GM21360 (cell line): ENCODE results near the gene PAXX.
"Not testable (repeated sequence)": the region's sequence is repeated elsewhere in the genome, so short reads cannot be mapped to it uniquely, and the experiment has no call there.

ENCODE experiments used
- ATAC-seq: cut with Tn5 transposase; IDR thresholded peaks from one replicate; pipeline ENCODE4 v1.9.1; 2021; ENCODE audit warnings: mild to moderate bottlenecking, moderate library complexity; ENCODE audit not compliant: unreplicated experiment

PAXX gene

DNA sequence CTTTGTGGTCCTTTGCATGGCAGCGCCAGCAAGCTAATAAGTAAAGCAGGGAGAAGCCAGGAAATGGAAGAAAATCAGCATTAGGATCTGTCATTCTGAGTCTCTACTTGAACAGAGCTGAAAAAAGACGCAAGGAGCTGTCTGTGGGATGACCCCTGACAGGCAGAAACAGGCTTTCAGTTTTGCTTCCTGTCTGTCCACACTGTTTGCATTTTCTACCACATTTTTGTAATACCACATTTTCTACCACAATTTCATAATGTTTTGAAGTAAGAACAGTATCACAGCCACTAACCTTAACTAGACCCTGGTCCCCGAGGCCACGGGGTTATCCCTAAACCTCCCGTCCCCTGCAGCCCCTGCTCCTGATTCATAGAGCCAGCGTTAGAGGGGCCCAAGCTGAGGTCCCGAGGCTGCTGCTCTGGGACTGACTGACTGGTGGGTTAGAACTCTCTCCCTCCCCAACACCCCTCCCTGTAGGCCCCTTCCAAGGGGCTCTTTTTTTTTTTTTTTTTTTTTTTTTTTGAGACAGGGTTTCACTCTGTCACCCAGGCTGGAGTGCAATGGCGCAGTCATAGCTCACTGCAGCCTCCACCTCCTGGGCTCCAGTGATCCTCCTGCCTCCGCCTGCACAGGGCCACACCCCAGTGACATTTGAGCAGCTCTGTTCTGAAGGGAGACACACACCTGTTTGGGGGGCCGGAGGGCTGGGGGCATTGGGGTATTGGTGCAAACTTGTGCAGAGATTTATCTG is 8.1 kb downstream of the PAXX start:
- ATAC-seq, result no peak

GRCh38 chr9:137001857-137002645 is 9.8 kb downstream of the PAXX start:
- no peak for ATAC-seq

DNA sequence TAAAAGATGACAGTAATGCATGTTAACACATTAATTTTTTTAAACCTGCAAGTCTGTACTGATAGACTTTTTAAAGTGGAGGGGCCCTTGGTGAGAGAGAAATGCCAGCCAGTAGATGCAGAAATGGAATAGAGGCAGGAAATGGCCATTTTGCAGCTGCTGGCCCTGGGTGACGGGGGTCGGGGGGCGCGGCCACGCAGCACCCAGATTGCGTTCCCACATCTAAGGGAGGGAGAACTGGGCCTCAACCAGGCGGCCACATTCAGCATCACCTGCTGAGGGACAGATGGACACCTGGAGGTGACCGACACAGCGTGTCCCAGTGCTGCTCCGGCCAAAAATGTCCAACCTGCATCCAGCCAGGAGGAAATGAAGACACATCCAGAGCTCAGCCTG is 10.4 kb downstream of the PAXX start:
- ATAC-seq, result no peak

DNA sequence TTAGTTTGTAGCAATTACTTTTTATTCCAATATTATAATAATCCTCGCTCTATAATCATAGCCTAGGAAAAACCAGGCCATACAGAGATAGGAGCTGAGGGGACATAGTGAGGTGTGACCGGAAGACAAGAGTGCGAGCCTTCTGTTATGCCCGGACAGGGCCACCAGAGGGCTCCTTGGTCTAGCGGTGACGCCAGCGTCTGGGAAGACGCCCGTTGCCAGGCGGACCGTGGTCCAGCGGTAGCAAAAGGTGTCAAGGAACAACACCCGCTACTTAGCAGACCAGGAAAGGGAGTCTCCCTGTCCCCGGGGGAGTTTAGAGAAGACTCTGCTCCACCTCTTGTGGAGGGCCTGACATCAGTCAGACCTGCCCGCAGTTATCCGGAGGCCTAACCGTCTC is 12.1 kb downstream of the PAXX start:
- ATAC-seq, result not testable (repeated sequence)

DNA sequence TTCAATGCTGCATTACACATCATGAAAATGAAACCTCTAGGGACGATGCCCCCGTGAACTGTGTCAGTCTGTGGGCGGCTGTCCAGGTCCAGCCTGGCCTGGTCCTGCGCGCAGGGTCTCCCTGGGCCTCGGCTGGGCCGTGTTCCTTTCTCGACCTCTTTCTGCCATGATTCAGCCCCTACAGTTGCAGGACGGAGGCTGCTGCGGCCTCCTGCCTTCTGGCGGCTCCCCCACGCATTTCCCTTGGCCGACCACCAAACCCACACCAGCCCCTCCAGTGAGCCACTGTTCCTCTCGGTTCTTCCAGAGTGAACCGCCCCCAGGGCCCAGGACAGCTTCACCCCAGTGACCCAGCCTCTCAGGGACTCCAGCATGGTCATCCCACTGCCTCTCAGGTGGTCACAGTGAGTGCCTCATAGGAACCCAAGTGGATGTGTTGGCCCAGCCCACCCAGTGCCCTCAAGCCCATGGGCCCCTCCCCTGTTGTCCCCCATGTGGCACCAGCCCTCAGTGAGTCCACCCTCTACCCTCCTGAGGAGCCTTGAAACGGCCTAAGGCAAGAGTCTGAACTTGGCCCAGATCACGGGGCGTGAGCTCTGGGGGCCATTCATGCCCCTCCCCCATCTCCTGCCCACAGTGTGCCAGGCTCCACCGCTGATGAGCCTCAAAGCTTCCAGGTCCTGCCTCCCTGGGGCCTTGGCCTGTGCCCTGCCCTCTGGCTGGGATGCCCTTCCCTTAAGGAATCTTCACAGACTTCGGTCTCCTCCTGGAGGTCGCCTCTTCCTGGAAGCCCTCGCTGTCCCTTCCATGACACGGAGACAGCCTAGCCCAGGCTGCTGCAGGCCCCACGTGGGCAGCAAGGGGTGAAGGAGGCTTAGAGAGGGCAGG is 14.1 kb downstream of the PAXX start:
- ATAC-seq, result no peak

GRCh38 chr9:137007108-137007815 is 15.0 kb downstream of the PAXX start:
- no peak for ATAC-seq

GRCh38 chr9:137007816-137008270 is 15.6 kb downstream of the PAXX start:
- no peak for ATAC-seq

- no peak for ATAC-seq
Measured at GRCh38 chr9:137008312-137008711, 16.1 kb downstream of the PAXX start.

DNA sequence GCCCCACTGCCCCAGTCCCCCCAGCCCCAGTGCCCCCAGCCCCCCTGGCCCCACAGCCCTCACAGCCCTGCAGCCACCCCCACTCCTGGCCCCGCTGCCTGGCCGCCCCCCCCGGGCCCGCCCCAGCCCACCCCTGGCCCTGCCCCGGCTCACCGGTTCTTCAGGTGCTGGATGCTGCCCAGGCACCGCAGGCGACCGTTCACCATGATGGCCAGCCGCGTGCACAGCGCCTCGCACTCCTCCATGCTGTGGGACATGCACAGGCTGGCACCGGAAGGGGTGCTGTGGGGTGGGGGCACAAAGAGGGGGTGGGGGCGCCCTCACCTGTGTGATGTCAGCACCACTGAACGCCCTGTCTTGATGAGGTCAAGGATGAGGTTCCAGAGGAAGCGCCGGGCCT is 17.0 kb downstream of the PAXX start:
- no peak for ATAC-seq

- ATAC-seq, result no peak
Measured at GRCh38 chr9:137009938-137010732, 17.9 kb downstream of the PAXX start.

- ATAC-seq, result no peak
Measured at GRCh38 chr9:137011156-137011555, 18.9 kb downstream of the PAXX start.

DNA sequence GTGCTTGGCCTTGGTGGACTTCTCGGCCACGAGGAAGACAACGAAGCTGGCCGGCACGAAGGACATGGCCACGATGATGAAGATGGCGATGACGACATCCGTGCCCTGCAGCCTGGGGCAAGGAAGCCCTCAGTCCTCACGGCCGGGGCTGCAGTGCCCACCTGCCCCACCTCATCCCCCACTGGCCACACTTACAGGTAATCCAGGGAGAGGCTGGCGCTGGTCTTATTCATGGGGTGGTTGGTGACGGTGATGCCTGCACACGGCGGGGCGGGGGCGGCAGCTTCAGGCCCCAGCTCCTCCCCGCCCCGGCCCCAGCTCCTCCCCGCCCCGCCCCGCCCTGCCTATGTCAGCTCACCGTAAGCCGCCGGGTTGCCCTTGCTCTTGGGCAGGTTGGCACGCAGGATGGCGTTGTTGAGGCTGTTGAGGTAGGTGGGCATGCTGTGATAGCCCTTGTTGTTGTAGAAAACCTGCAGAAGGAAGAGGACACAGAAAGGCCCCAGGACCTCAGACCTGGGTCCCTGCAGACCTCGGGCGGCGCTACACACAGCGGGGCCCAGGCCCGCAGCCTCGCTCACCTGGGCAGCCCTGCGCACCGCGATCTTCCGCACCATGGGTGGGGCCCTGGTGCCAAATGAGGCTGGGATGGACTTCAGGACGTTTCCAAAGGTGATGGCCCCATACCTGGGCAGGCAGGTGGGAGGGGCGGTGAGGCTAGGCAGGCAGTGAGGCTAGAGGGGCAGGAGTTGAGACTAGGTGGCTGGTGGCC is 19.9 kb downstream of the PAXX start:
- no peak for ATAC-seq

DNA sequence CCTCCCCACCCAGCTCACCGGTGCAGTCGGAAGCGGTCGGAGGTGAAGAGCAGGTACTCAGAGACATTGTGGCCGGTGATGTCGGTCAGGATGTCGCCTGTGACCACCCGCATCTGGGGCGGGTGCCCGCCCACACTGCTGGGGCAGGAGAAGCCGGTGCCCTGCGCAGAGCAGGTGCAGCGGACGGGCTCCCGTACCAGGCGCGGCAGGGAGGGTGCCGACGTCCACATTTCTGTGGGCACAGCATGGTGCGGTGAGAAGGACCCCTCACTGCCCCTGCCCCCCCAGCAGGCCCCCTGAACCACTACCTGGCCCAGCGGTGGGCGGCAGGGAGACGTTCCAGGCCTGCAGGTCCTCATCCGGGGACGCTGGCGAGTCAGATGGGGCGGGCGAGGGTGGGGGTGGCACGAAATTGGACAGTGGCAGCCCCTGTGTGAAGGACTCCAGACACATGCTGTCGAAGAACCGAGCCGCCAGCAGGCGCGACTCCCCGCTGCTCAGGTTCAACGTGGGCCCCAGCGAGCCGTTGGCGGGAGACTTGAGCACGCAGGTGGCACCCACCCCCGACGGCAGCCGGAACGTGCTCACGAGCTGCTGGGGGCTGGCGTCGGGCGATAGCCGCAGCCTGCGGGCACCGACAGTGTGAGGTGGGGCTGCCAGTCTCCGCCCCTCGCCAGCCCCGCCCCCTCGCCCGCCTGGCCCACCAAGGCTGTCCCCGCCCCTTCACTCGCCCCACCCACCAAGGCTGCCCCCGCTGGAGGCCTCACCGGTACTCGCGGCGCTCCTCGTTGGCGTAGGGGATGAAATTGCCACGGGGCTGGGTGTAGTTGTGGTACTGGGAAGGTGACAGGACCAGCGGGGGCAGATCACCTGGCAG is 20.7 kb downstream of the PAXX start:
- no peak for ATAC-seq

GRCh38 chr9:137013571-137013940 is 21.3 kb downstream of the PAXX start:
- no peak for ATAC-seq

DNA sequence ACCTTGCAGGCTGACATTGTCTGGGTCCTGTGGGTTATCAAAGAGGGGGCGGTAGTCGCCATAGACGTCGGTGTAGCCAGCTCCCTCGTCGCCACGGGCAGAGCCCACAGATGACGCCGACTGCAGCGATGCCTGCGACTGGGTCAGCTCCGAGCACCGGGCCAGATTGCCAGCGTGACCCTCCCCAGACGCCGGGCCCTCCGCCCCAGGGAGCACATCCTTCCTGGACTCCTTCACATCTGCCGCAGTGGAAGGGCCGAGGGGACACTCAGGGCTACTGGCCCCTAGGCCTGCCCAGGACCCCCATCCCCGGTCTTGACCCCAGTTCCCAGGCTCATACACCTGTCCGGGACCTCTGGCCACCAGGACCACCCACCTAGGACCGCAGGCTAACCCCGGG is 21.9 kb downstream of the PAXX start:
- ATAC-seq, result no peak

GRCh38 chr9:137014776-137015539 is 22.7 kb downstream of the PAXX start:
- ATAC-seq, result no peak

- ATAC-seq, result no peak
Measured at GRCh38 chr9:137015540-137015930, 23.3 kb downstream of the PAXX start.
